ENCODE data around the gene TAF1D. TPM values are rescaled to one million over a fixed set of nuclear protein-coding genes. Genes with fewer than 3 reads are reported as not detected.
"Not testable (repeated sequence)": the region's sequence is repeated elsewhere in the genome, so short reads cannot be mapped to it uniquely, and the experiment has no call there.

The TAF1D gene
- total RNA-seq, 4 donors from 2014 or later = 34.7 to 61.8 (median 46.3) TPM

DNA sequence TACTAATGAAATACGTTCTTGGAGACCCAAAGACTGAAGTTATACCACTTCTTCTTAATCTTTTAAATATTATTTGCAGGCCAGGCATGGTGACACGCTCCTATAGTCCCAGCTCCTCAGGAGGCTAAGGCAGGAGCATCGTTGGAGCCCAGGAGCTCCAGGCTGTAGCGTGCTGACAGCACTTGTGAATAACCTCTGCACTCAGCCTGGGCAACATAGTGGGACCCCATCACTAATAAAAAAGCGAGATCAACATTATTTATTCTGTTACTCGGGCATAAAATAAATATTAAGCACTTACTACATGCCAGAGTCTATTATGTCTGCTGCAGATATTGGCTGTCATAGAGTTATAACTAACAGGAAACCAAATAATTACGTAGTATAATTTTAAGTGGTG, 42.1 kb upstream of the TAF1D start:
- Histone ChIP-seq H3K4me1 (peaks cover 29 to 39% (median 35%) of the 10 kb centered on the region in 4 donors), H3K27ac (replicated peaks in 1 of 4) (peak overlapping the region; percentile 92 to 99 (median 94)), H3K36me3 (peaks cover 0 to 7% (median 5%) of the 10 kb centered on the region in 4 donors), H3K4me3 (peak overlapping the region; percentile 80 to 98 (median 85)), H3K27me3 (no peaks in the 10 kb centered on the region), H3K9me3 (no peaks in the 10 kb centered on the region)
- DNase-seq (ENCODE audit: extremely low spot score) = no peak
- intact Hi-C loops (cut with DNase I) = no loop called here
- WGBS = 45% methylated on average over 7 of the region's 7 CpGs
- TF ChIP-seq POLR2AphosphoS5 (IDR thresholded peaks at IDR 0.05) (no peak), EP300 (IDR thresholded peaks at IDR 0.05) (no peak), POLR2A (IDR thresholded peaks at IDR 0.05; ENCODE audit: low read depth) (no peak)

DNA sequence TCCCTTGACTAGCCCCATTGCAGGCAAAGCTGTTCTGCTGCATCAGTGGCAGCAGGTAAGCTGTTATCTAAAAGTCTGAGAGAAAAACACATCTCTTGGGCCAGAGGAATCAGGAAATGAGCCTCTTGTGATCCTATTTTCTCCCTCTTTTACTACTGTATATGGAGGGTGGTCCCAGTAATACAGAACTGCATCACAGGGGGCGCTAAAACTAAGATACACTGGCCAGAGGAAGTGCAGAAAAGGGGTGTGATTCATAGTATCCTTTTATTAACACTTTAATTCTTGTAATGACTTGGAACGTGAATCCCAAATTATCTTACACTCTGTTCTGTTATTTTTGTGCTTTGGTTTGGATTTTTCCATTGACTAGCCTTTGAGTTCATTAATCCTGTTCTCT, 34.0 kb upstream of the TAF1D start:
- Histone ChIP-seq H3K9me3 (no peaks in the 10 kb centered on the region), H3K4me3 (no peak overlapping the region), H3K27me3 (no peaks in the 10 kb centered on the region), H3K36me3 (no peaks in the 10 kb centered on the region), H3K4me1 (no peaks in the 10 kb centered on the region), H3K27ac (replicated peaks in 1 of 4) (no peak overlapping the region)
- intact Hi-C loops (cut with DNase I) = no loop called here
- DNase-seq (ENCODE audit: extremely low spot score) = no peak
- 56% methylated on average over 2 of the region's 2 CpGs for WGBS
- TF ChIP-seq POLR2A (IDR thresholded peaks at IDR 0.05; ENCODE audit: low read depth) (no peak), EP300 (IDR thresholded peaks at IDR 0.05) (no peak), POLR2AphosphoS5 (IDR thresholded peaks at IDR 0.05) (no peak)
- TF ChIP-seq, protein P1, sequence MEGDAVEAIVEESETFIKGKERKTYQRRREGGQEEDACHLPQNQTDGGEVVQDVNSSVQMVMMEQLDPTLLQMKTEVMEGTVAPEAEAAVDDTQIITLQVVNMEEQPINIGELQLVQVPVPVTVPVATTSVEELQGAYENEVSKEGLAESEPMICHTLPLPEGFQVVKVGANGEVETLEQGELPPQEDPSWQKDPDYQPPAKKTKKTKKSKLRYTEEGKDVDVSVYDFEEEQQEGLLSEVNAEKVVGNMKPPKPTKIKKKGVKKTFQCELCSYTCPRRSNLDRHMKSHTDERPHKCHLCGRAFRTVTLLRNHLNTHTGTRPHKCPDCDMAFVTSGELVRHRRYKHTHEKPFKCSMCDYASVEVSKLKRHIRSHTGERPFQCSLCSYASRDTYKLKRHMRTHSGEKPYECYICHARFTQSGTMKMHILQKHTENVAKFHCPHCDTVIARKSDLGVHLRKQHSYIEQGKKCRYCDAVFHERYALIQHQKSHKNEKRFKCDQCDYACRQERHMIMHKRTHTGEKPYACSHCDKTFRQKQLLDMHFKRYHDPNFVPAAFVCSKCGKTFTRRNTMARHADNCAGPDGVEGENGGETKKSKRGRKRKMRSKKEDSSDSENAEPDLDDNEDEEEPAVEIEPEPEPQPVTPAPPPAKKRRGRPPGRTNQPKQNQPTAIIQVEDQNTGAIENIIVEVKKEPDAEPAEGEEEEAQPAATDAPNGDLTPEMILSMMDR (IDR thresholded peaks at IDR 0.05) = no peak

DNA sequence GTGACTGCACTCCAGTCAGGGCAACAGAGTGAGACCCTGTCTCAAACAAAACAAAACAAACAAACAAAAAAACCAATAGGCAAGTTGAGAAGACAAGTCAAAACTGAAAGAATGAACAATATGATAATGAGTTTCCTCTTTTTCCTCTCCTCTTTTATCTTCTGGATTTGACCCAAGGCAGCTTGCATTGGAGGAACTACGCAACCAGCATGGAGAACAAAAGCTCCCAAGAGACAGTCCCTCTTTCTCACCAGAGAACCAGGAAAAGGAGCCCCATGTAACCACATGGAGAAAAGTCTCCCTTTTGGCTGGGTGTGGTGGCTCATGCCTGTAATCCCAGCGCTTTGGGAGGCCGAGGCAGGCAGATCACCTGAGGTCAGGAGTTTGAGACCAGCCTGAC, 33.3 kb upstream of the TAF1D start:
- H3K4me3 ChIP-seq; H3K27me3 ChIP-seq; H3K36me3 ChIP-seq; H3K4me1 ChIP-seq; H3K9me3 ChIP-seq; intact Hi-C loops (cut with DNase I); DNase-seq (ENCODE audit: extremely low spot score); H3K27ac ChIP-seq (replicated peaks in 1 of 4): not testable (repeated sequence)
- WGBS = 86% methylated on average over 3 of the region's 3 CpGs

DNA sequence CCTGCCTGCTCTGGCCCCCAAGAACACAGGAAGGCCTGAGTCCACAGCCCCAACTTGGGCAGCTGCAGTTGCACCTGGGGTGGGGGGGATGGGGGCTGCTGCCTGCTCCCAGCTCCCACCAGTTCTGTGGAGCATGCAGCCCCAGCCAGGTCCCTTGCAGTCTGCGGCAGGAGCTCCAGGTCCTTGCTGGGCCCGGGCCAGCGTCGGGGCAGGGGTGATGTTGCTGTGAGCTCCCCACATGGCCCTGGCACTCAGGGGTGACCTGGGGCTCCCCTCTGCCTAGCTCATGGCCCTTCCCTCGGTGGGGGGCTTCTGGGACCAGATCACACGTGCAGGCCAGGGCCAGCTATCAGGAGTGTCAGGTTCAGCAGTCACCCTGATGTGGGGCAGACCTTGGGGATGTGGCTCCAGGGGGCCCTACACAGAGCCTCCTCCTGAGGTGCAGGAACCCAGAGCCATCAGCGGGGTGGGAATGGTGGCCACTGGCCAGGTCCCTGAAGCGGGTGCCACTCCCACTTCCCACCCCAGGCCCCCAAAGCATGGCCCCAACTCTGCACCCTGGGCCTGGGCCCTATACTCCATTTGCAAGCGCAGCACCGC, 32.4 kb upstream of the TAF1D start:
- no peak overlapping the region for H3K27ac ChIP-seq (replicated peaks in 1 of 4)
- H3K36me3 ChIP-seq = no peaks in the 10 kb centered on the region
- intact Hi-C loops (cut with DNase I) = no loop called here
- no peaks in the 10 kb centered on the region for H3K27me3 ChIP-seq
- H3K4me1 ChIP-seq = no peaks in the 10 kb centered on the region
- TF ChIP-seq EP300 (IDR thresholded peaks at IDR 0.05) = no peak
- TF ChIP-seq, protein P1 (IDR thresholded peaks at IDR 0.05) = no peak
- no peak for TF ChIP-seq POLR2A (IDR thresholded peaks at IDR 0.05; ENCODE audit: low read depth)
- TF ChIP-seq POLR2AphosphoS5 (IDR thresholded peaks at IDR 0.05) = no peak
- no peak for DNase-seq (ENCODE audit: extremely low spot score)
- no peak overlapping the region for H3K4me3 ChIP-seq
- WGBS = 90% methylated on average over 6 of the region's 10 CpGs
- no peaks in the 10 kb centered on the region for H3K9me3 ChIP-seq

DNA sequence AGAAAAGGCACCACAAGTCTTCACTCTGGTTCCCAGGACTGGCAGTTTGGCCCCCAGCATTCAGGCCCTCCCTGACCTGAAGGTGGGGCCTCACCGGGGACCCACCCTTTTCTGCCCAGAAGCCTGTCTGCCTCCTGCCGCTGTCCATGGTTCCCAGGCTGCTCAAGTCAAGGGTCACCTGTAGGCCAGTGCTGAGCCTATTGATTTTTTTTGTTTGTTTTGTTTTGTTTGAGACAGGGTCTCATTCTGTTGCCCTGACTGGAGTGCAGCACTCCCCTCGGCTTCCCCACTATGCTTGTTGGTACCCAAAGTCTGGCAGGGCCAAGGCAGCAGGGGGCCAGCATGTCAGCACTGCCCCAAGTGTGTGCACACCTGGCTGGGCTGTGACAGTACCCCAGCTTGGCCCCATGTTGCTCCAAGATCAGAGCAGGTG, 31.8 kb upstream of the TAF1D start:
- intact Hi-C loops (cut with DNase I) = no loop called here
- Histone ChIP-seq H3K4me1 (no peaks in the 10 kb centered on the region), H3K9me3 (no peaks in the 10 kb centered on the region), H3K27me3 (no peaks in the 10 kb centered on the region), H3K36me3 (no peaks in the 10 kb centered on the region), H3K4me3 (no peak overlapping the region), H3K27ac (replicated peaks in 1 of 4) (no peak overlapping the region)
- WGBS = 100% methylated on average over 2 of the region's 3 CpGs
- TF ChIP-seq POLR2A (IDR thresholded peaks at IDR 0.05; ENCODE audit: low read depth) (no peak), EP300 (IDR thresholded peaks at IDR 0.05) (no peak), POLR2AphosphoS5 (IDR thresholded peaks at IDR 0.05) (no peak)
- TF ChIP-seq, protein P1 (IDR thresholded peaks at IDR 0.05) = no peak
- no peak for DNase-seq (ENCODE audit: extremely low spot score)

DNA sequence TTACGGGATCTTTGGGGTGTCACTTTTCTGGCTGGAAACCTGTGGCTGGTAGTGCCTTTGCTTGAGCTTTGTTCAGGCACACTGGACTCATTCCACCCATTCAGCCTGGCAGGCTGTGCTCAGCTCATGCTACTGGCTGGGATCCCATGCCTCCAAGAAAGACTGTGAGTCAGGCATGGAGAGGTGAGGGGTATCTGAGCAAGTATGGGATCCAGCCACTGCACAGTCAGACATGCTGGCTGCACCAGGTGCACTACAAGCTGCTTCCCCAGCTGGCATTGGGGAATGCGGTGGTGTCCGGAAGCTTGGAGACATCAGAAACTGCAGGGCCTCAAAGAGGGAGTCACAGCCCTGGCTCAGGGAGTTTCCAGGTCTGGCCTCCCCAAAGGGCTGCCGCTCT, 30.8 kb upstream of the TAF1D start:
- no peaks in the 10 kb centered on the region for H3K36me3 ChIP-seq
- WGBS = 97% methylated on average over 4 of the region's 4 CpGs
- intact Hi-C loops (cut with DNase I) = no loop called here
- no peaks in the 10 kb centered on the region for H3K27me3 ChIP-seq
- no peaks in the 10 kb centered on the region for H3K4me1 ChIP-seq
- no peak for DNase-seq (ENCODE audit: extremely low spot score)
- H3K4me3 ChIP-seq = no peak overlapping the region
- no peaks in the 10 kb centered on the region for H3K9me3 ChIP-seq
- no peak overlapping the region for H3K27ac ChIP-seq (replicated peaks in 1 of 4)
- TF ChIP-seq EP300 (IDR thresholded peaks at IDR 0.05) = no peak
- TF ChIP-seq POLR2A (IDR thresholded peaks at IDR 0.05; ENCODE audit: low read depth) = no peak
- TF ChIP-seq, protein P1 (IDR thresholded peaks at IDR 0.05) = no peak
- no peak for TF ChIP-seq POLR2AphosphoS5 (IDR thresholded peaks at IDR 0.05)
